GM19035 (cell line): ENCODE data around the gene INSYN1.

Experiments used
- ATAC-seq: cut with Tn5 transposase; IDR thresholded peaks from one replicate; pipeline ENCODE4 v1.9.1; 2021; ENCODE audit not compliant: unreplicated experiment

INSYN1 gene

GRCh38 chr15:73687351-73687750 is 65.8 kb downstream of the INSYN1 start:
- ATAC-seq = no peak

- ATAC-seq = no peak
Measured at GRCh38 chr15:73686781-73687256, 66.3 kb downstream of the INSYN1 start.

- ATAC-seq = no peak
Measured at GRCh38 chr15:73685981-73686380, 67.2 kb downstream of the INSYN1 start.
